Endothelial cell of umbilical vein (primary cell): ENCODE data around the gene IPO4. TPM values are rescaled to one million over a fixed set of nuclear protein-coding genes. Genes with fewer than 3 reads are reported as not detected.

Experiments used
- BruUV-seq: library from RNA; stranded (reverse); fragments of 400-500 nt; replicated peaks from 2 replicates; lab custom pipeline; 2021; lab: Mats Ljungman, UMichigan
- CTCF ChIA-PET: fragments of 300-600, 350-600 bp; sonication (Branson Sonifier 250); formaldehyde crosslinking; loops from one replicate; lab custom pipeline; 2021; ENCODE audit warnings: antibody characterized with exemption, inconsistent platforms; lab: Charles Lee
- POLR2A ChIA-PET: fragments of 300-600, 350-600 bp; sonication (Branson Sonifier 250); formaldehyde crosslinking; loops from one replicate; lab custom pipeline; 2021; ENCODE audit warnings: antibody characterized with exemption, inconsistent platforms; lab: Charles Lee
- DNase-seq: peaks from one replicate; pipeline ENCODE4 v3.0.0-alpha.2; 2011; ENCODE audit warnings: low read depth, low spot score
- FAIRE-seq: peaks from 2 replicates; lab custom pipeline; 2011; peaks lifted over from hg19 to GRCh38; lab: Jason Lieb, UNC
- H2AFZ ChIP-seq: 2 replicates; pipeline ENCODE4 v1.6.0; 2012; ENCODE audit warnings: low read depth, low read length, control low read depth, inconsistent platforms
- H3K27ac ChIP-seq: 2 replicates; pipeline ENCODE4 v1.5.1; 2011; ENCODE audit warnings: low read depth, mild to moderate bottlenecking, control low read depth, low read length, moderate library complexity; ENCODE audit not compliant: insufficient read depth
- H3K27me3 ChIP-seq, 2 experiments: 2 replicates each; pipeline versions ENCODE4 v1.6.0 to v1.6.1; 2011; ENCODE audit warnings: low read length in 2 of 2, mixed read lengths in 1 of 2; ENCODE audit not compliant: control insufficient read depth in 2 of 2, insufficient read depth in 2 of 2
- H3K36me3 ChIP-seq, 2 experiments: 2 replicates in 1 of 2; 3 replicates in 1 of 2; pipeline ENCODE4 v1.5.1; 2011; ENCODE audit warnings: low read length in 2 of 2, mild to moderate bottlenecking in 1 of 2, moderate library complexity in 1 of 2; ENCODE audit not compliant: control insufficient read depth in 2 of 2, insufficient read depth in 2 of 2; ENCODE audit errors: extremely low read depth in 1 of 2
- H3K4me1 ChIP-seq: 3 replicates; pipeline ENCODE4 v1.5.1; 2011; ENCODE audit warnings: mild to moderate bottlenecking, low read length; ENCODE audit not compliant: control insufficient read depth, insufficient read depth; ENCODE audit errors: extremely low read depth
- H3K4me2 ChIP-seq: 2 replicates; pipeline ENCODE4 v1.6.1; 2011; ENCODE audit warnings: low read length, control low read depth, mixed read lengths; ENCODE audit not compliant: insufficient read depth
- H3K4me3 ChIP-seq, 3 experiments: fragments of 200-600 bp in 1 of 3; sonication (generic), shearing (Covaris generic) in 1 of 3; replicated peaks in 1 of 3; 2 replicates each; pipeline ENCODE4 v1.5.1; 2011 to 2016; ENCODE audit warnings: control low read depth in 3 of 3, low read length in 3 of 3, mild to moderate bottlenecking in 2 of 3, inconsistent platforms in 1 of 3, low read depth in 1 of 3, moderate library complexity in 1 of 3; ENCODE audit not compliant: insufficient read depth in 1 of 3
- H3K79me2 ChIP-seq: 2 replicates; pipeline ENCODE4 v1.6.0; 2012; ENCODE audit warnings: low read length, inconsistent platforms; ENCODE audit not compliant: control insufficient read depth, insufficient read depth
- H3K9ac ChIP-seq: replicated peaks from 2 replicates; pipeline ENCODE3; 2011; ENCODE audit warnings: low read length, control low read depth; ENCODE audit not compliant: insufficient read depth; ENCODE audit errors: extremely low read depth
- H3K9me1 ChIP-seq: replicated peaks from 3 replicates; pipeline ENCODE4 v1.6.0; 2011; ENCODE audit warnings: mild to moderate bottlenecking, low read length; ENCODE audit not compliant: control insufficient read depth, insufficient read depth; ENCODE audit errors: extremely low read depth
- H3K9me3 ChIP-seq: replicated peaks from 2 replicates; pipeline ENCODE4 v1.5.1; 2012; ENCODE audit warnings: low read length, inconsistent platforms; ENCODE audit not compliant: control insufficient read depth, insufficient read depth
- H4K20me1 ChIP-seq: replicated peaks from 2 replicates; pipeline ENCODE3; 2011; ENCODE audit warnings: mild to moderate bottlenecking, low read length; ENCODE audit not compliant: control insufficient read depth, insufficient read depth; ENCODE audit errors: extremely low read depth
- EZH2 ChIP-seq: IDR thresholded peaks from 2 replicates; pipeline ENCODE4 v1.6.1; 2012; ENCODE audit warnings: borderline replicate concordance, low read depth, mild to moderate bottlenecking, moderate library complexity, low read length, inconsistent platforms; ENCODE audit not compliant: severe bottlenecking
- FOS ChIP-seq: IDR thresholded peaks from 2 replicates; pipeline ENCODE4 v1.6.1; 2011; ENCODE audit warnings: mild to moderate bottlenecking, low read length, moderate library complexity, borderline replicate concordance; ENCODE audit not compliant: insufficient read depth
- GATA2 ChIP-seq: IDR thresholded peaks from 2 replicates; pipeline ENCODE4 v1.7.0; 2011; ENCODE audit warnings: low read depth, mild to moderate bottlenecking, moderate library complexity, mixed read lengths, low read length; ENCODE audit not compliant: insufficient read length, insufficient read depth
- JUN ChIP-seq: IDR thresholded peaks from 2 replicates; pipeline ENCODE4 v1.6.1; 2011; ENCODE audit warnings: borderline replicate concordance, low read depth; ENCODE audit not compliant: insufficient read length, insufficient read depth
- MYC ChIP-seq: IDR thresholded peaks from one replicate; pipeline ENCODE4 v1.6.1; 2011; ENCODE audit warnings: mild to moderate bottlenecking, low read depth, low read length
- POLR2A ChIP-seq: IDR thresholded peaks from 2 replicates; pipeline ENCODE4 v1.6.1; 2012; ENCODE audit warnings: low read depth, mild to moderate bottlenecking, control low read depth, low read length
- POLR2AphosphoS5 ChIP-seq: IDR thresholded peaks from 2 replicates; pipeline ENCODE4 v1.6.1; 2012; ENCODE audit warnings: low read depth, mild to moderate bottlenecking, control low read depth, low read length, moderate library complexity; ENCODE audit not compliant: insufficient read depth
- dilution Hi-C: fragments of 300-500 bp; cut with MboI; formaldehyde crosslinking; loops from one replicate; pipeline ENCODE4 v1.15.0; 2019; ENCODE audit warnings: low sequenced_read_pairs; ENCODE audit not compliant: extremely low pct_ligation_motif_present
- intact Hi-C: fragments of 100-400 bp; cut with micrococcal nuclease; formaldehyde crosslinking; loops from one replicate; pipeline ENCODE4 v1.10.0; 2022
- polyA plus RNA-seq, 4 experiments: library from polyadenylated mRNA; depleted of rRNA in 3 of 4; stranded (reverse) in 3 of 4; unstranded in 1 of 4; fragments of >200 nt; gene quantifications; 2 replicates each; pipeline versions ENCODE4 v1.2.1 to v1.2.3, GENCODE V29; 2011 to 2012; ENCODE audit warnings: missing spikeins in 1 of 4
- total RNA-seq: library from RNA; stranded (reverse); gene quantifications from 2 replicates; pipeline ENCODE4 v1.2.3, GENCODE V29; 2021
- TF ChIP-seq, protein P1 (sequence below), 2 donors: IDR thresholded peaks; 1 replicate in 1 of 2; 2 replicates in 1 of 2; pipeline ENCODE4 v1.5.1; 2011; ENCODE audit warnings: low read length in 2 of 2, mild to moderate bottlenecking in 2 of 2, moderate library complexity in 2 of 2, control low read depth in 1 of 2, inconsistent platforms in 1 of 2, low read depth in 1 of 2; ENCODE audit not compliant: insufficient read depth in 1 of 2; ENCODE audit errors: extremely low read depth in 1 of 2
- TF ChIP-seq, protein P2 (sequence below): IDR thresholded peaks from 2 replicates; pipeline ENCODE4 v1.6.1; 2011; ENCODE audit not compliant: insufficient read depth, insufficient read length

The IPO4 gene
- total and polyA plus RNA-seq, 2 donors (not counting 3 experiments of a cell fraction or from before 2014, with no cell fraction given) = 24.6 to 66.5 TPM

DNA sequence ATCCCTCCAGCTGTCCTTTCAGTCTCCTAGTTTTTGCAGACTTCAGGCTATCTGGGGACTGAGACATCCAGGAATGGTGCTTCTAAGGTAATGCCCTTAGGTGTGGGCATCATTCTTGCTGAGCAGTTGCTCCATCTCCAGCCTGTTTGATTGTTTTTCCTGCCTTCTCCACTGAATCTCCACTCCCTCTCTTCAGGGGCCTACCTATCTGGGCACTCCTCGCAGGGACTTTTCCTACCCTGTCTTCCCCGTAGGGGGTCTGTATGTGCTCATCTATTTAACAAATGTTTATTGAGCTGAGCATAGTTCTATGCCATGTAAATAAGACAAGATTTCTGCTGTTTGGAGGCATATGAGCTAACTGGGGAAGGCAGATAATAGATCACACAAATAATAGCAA, 55.6 kb downstream of the IPO4 start:
- intact Hi-C loops = no loop called here
- DNase-seq = no peak
- peaks cover 11% of the 10 kb centered on the region for H3K4me1 ChIP-seq
- no peaks in the 10 kb centered on the region for H3K9me3 ChIP-seq
- H4K20me1 ChIP-seq = no peaks in the 10 kb centered on the region
- TF ChIP-seq POLR2AphosphoS5 (no peak), GATA2 (no peak), MYC (no peak), POLR2A (no peak), JUN (no peak), EZH2 (no peak), FOS (no peak)
- TF ChIP-seq, protein P1, sequence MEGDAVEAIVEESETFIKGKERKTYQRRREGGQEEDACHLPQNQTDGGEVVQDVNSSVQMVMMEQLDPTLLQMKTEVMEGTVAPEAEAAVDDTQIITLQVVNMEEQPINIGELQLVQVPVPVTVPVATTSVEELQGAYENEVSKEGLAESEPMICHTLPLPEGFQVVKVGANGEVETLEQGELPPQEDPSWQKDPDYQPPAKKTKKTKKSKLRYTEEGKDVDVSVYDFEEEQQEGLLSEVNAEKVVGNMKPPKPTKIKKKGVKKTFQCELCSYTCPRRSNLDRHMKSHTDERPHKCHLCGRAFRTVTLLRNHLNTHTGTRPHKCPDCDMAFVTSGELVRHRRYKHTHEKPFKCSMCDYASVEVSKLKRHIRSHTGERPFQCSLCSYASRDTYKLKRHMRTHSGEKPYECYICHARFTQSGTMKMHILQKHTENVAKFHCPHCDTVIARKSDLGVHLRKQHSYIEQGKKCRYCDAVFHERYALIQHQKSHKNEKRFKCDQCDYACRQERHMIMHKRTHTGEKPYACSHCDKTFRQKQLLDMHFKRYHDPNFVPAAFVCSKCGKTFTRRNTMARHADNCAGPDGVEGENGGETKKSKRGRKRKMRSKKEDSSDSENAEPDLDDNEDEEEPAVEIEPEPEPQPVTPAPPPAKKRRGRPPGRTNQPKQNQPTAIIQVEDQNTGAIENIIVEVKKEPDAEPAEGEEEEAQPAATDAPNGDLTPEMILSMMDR (IDR thresholded peaks at IDR 0.05; ENCODE audit: extremely low read depth in 1 of 2, insufficient read depth in 1 of 2, low read depth in 1 of 2, low read length in 2 of 2) = no peak
- TF ChIP-seq, protein P2, sequence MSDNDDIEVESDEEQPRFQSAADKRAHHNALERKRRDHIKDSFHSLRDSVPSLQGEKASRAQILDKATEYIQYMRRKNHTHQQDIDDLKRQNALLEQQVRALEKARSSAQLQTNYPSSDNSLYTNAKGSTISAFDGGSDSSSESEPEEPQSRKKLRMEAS = no peak
- no peaks in the 10 kb centered on the region for H3K27me3 ChIP-seq
- no peak overlapping the region for H3K27ac ChIP-seq
- no peak overlapping the region for H3K4me2 ChIP-seq
- peaks cover 0 to 2% of the 10 kb centered on the region in 2 experiments for H3K36me3 ChIP-seq
- peaks cover 5% of the 10 kb centered on the region for H3K79me2 ChIP-seq
- no TSS peak for BruUV-seq
- no peak overlapping the region for H3K9ac ChIP-seq
- no peak for FAIRE-seq
- dilution Hi-C loops = no loop called here
- no peak overlapping the region for H3K4me3 ChIP-seq
- H2AFZ ChIP-seq = no peak overlapping the region
- no peaks in the 10 kb centered on the region for H3K9me1 ChIP-seq
- CTCF ChIA-PET = no interaction called here
- POLR2A ChIA-PET = interaction anchor here (0.7 kb wide), 1 partner anchor 8 kb away, joined by 7 read pairs; no protein-coding TSS in a partner anchor
